Astrocyte of the hippocampus (primary cell): ENCODE measurements around the gene RANBP17.
"Not testable (repeated sequence)": the region's sequence is repeated elsewhere in the genome, so short reads cannot be mapped to it uniquely, and the experiment has no call there.

ENCODE experiments used
- DNase-seq: peaks from one replicate; pipeline ENCODE4 v3.0.0; 2011; ENCODE audit warnings: low read depth, low spot score

RANBP17 gene

DNA sequence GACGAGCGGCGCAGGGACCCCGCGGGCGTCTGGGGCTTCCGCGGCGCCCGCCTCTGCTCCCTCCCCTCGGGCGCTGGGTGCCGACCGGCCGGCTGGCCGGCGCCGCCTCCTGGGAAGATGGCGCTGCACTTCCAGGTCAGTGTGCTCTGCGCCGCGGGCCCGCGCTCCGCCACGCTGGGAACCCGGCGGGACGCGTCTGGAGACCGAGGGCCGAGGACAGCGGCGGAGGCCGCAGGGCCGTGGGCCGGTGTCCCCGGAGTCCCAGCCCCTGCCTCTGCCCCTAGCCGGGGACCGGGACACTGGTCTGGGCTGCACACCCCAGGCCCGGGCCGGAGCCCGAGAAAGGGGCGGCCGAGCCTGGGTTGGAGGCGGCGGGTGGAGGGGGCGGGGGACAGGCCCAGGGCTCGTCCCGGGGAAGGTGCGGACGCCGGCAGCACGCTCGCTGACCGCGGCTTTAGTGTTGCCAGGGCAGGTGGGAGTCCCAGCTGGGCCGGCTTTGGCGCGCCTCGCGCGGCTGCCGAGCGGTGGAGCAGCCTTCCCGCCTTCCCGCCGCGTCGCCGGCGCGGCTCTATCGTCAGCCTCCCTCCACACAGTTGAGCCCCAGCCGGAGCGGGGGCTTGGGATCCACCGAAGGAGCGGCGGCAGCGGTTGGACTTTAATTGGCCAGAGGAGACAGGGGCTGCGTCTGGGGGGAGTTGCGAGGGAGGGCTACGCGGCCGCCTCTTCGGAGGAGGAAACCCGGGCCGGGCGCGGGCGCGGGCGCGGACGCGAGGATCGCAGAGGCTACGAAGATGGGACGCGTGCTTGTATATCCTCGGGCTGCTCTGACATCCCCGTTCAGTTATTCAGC is at the start of gene RANBP17:
Gene RANBP17 (plus strand): TSS at position 102 of the 850 bp plus-strand sequence.
- peak; percentile 91 for DNase-seq

DNA sequence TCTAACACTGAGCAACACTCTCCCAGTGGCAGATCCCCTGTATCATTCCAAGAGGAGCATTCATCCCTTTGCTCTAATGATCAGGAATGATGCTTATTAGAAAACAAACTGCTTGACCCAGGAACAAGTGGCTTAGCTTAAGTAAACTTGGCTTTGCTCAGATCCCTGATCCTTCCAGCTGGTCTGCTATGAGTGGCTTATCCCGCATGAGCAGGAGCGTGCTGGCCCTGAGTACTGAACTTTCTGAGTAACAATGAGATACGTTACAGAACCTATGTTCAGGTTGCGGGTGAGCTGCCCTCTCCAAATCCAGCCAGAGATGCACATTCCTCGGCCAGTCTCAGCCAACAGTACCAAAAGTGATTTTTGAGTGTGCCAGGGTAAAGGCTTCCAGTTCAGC is 48.6 kb upstream of the RANBP17 start:
- DNase-seq = no peak

DNA sequence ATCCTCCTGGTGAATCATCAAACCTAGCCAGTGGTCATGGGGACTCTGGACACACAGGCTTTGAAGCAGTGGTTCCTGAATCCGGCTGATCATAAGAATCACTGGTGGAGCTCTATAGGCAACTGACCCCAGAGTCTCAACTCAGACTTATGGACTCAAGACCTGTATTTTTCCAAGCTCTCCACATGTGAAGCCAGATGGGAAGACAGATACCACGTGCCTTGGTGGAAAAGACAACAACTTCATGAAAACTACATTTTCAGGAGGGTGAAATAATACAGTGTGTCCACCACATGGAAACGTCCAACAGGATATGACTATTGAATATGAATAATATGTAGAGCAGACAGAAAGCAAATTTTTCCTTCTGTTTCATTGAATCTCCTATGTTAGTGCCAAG is 44.6 kb upstream of the RANBP17 start:
- no peak for DNase-seq

DNA sequence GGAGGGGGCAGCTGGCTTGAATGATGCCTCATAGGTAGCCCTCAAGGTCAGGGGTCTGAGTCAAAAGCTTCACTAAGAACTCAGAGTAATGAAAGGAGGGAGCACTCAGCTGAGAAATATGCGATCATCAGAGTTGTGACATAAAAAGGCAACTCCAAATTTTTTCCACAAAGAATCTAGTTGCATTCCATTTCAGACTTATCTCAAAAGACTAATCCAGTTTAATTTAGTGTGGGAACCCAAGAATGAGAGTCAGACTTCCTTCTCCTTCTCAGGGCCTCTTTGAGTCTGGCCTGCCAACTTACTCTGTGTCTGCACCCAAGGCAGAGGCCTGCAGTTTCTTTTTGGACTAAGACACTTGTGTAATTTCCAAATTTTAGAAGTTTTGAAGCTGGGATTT is 43.6 kb upstream of the RANBP17 start:
- peak; percentile 67 for DNase-seq

DNA sequence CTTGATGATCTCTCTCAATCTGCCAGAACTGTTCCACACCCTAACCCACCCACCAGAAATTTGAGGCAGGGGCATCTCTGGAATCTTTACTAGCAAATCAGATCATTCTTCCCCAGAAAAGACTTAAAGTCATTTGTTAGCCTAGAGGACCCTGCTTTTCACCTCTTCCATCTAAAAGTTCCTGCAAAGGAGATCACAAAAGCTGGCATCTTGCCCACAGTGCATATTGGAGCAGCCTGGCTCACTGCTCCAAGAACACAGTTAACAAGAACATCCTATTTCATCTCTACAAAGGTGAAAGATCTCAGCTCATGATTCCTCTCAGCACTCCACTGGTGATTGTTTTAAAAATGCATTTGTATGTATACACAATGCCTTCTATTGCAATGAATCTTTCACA is 42.0 kb upstream of the RANBP17 start:
- DNase-seq = peak; percentile 7

DNA sequence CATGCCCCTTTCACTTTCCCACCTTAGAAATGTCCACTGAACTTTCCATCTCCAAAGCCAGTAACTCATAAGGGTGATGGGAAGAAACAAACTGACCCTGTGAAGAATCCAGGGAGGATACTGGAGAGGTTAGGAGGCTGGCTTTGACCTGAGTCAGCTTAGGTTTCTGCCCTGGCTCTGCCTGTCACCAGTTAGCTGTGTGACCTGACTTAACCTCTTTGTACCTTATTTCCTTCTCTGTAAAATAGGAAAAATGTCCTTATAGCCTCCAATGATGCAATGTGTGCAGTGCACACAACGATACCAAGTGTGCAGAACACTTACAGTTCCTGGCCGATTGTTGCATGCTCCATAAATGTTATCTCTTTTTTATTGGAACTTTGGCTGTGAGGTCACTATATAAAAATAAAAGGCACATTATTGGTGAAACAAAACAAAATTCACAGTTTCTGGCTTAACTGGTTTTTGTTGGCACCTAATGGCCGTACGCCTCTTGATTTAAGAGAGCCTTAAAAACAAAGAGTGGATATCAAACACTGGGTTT is 40.5 kb upstream of the RANBP17 start:
- no peak for DNase-seq

DNA sequence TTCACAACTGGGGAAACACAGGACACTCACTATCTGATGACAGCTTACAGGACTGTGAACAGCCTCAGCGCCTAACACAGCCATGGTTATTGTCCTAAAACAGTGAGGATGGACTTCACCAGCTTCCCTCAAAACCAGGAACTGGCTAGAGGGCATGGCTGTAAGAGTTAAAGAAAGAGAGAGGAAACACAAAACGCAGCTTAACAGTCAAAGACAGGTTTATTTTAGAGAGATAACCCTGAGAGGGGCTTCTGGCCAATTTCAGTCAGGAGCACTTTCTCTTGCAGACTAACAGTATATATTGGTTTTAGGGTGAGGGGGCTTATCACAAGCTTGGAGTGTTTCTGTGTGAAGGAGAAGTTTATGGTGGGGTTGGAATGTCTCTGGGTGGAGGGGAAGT is 35.7 kb upstream of the RANBP17 start:
- no peak for DNase-seq

DNA sequence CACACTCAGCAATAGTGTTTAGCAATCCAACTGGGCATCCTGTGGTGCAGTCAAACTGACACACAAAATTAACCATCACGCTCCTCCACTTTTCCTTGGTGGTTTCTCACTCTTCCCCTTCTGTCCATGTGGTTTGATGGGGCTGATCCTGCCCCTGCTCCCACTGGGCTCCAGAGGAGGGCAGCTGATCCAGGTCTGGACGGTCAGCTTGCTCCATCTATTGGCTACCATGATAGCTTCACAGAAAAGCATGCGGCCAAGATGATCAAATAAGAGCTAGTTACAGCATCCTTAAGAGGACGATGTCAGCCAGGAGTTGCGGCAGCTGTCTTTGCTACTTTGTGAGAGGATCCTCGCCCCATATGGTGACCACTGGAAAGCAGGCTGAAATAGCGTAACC is 29.6 kb upstream of the RANBP17 start:
- DNase-seq = no peak

DNA sequence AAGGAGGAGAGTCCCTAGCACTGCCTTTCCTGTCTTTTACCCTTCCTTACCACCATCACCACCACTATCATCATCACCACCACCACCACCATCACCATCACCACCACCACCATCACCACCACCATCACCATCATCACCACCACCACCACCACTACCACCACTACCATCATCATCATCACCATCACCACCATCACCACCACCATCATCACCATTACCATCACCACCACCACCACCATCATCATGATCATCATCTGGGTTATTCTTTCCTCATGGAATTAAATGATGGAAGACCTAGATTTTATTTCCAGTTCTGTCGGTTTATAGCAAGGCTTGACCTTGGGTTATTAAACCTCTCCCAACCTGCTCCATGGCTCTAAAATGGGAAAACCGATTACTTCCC is 27.8 kb upstream of the RANBP17 start:
- not testable (repeated sequence) for DNase-seq

DNA sequence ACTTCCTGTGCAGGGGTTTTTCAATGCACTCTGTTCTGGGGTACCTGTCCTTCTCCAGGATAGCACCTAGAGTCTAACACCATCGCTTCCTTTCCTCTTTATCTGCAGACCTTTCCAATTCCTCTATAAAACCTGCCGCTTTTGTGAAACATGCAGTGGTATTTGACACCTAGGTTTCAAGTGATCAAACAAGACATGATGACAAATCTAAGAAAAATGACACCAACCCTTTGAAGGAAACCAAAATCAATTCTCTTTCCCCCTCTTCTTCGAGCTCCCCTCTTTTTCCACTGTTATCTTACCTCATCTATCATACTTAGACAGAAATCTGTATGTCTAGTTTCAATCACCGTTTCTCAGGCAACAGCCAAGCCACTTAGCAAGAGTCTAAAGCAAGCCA is 25.6 kb upstream of the RANBP17 start:
- no peak for DNase-seq

DNA sequence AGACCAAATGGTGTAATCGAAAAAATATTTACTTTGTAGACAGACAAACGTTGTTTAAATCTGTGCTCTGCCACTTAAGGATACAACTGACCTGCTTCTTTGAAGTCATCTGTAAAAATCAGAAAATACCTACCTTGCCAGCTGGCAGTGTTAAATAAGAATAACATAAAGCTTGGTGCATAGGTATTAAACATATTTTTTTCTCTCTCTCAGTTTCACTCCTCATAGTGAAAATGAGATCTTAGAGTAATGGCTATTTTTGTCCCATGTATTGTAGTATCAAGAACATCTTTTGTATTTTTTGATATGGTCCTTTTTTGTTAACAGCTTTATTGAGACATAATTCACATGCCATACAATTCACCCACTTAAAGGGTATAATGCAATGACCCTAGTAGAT is 17.9 kb upstream of the RANBP17 start:
- no peak for DNase-seq

DNA sequence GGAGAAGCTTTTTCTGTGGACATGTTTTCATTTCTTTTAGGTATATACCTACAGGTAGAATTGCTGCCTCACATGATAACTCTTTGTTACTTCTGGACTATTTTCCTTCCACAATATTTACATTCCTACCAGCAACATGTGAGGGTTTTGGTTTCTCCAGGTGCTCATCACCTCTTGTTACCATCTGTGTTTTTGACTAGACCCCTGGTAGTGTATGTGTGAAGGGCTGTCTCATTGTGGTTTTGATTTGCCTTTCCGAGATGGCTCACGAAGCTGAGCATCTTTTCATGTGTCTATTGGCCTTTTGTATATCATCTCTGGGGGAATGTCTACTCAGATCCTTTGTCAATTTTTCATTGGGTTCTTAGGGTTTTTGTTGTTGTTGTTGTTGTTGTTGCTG is 17.2 kb upstream of the RANBP17 start:
- DNase-seq = no peak

DNA sequence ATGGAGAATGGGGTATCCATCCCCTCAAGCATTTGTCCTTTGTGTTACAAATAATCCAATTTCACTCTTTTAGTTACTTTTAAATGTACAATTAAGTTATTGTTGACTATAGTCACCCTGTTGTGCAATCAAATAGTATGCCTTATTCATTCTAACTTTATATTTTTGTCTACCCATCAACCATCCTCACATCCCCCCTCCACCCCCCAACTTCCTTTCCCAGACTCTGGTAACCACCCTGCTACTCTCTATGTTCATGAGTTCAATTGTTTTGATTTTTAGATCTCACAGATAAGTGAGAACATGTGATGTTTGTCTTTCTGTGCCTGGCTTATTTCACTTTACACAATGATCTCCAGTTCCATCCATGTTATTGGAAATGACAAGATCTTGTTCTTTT is 15.4 kb upstream of the RANBP17 start:
- no peak for DNase-seq

DNA sequence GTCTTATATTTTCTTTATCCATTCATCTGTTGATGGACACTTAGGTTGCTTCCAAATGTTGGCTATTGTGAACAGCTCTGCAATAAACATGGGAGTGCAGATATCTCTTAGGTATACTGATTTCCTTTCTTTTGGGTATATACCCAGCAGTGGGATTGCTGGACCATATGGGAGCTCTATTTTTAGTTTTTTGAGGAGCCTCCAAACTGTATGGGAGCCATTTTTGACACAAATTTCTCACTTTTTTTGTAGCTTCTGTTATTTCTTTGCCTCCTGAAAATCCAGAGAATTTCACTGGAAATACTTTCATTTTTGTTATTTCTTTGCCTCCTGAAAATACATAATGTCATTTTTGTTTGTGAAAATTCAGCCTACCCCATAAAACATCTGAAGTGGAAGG is 15.0 kb upstream of the RANBP17 start:
- no peak for DNase-seq

DNA sequence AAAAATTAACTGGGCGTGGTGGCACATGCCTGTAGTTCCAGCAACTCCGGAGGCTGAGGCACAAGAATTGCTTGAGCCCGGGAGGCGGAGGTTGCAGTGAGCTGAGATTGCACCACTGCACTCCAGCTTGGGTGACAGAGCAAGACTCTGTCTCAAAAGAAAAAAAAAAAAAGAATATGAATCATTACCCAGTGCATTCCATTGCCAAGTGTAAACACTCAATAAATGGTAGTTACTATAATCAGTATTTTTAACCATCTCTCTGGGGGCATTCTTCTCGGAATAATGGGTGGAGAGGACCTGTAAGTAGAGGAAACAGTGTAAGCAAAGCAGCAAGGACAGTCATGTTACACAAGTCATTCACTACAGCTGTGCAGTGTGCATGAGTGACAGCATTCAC is 13.8 kb upstream of the RANBP17 start:
- peak; percentile 3 for DNase-seq

DNA sequence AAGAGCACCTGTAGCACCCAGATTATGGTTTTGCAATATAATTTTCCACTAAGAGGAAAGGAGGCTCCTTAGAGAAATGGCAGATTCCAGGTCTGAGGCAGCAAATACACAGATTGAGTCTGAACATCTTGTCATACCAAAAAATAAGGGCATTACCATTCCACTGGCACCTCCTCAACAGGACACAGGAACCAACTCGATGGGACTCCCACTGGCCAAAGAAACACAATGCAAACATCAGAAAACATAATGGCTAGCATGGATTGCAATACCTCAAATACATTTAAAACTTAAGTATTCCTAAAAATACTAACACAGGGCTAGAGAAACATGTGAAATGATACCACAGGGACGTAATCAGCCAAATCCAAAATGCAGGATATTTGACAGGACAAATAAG is 12.4 kb upstream of the RANBP17 start:
- DNase-seq = no peak

DNA sequence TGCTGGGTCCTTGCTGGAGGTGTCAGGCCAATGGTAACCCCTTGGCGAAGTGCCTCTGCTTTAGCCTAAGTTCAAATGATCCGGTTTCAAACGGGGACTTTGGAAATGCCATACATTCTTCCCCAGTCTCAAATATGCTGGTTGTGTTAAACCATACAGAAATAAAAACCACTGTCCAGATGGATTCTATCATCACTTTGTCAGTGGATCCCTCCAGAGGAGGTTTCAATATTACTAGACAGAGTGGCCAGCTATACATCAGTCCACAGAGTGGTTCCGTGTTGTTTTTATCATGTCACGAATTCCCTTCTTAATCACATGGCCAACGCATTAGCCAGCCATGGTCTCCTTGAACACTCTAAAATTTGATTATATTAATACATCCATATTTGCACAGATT is 7.3 kb upstream of the RANBP17 start:
- DNase-seq = no peak

DNA sequence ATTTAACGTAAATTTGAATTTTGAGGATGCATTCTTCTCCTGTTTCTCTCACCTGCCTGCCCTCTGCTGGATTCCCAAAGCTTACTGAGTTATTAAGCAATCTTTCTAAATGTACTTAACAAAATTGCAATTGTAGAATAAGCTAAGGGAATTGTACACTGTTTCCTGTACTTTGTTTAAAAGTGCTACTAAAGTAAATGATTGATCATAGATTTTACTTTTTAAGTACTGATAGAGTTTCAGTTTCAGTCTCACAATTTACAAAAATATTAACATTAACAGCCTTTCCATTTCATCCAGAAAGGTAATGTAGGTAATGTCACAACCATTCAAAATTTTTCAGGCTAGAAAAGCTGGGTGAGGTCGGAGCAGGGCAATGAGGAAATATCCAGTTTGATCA is 4.8 kb upstream of the RANBP17 start:
- no peak for DNase-seq

DNA sequence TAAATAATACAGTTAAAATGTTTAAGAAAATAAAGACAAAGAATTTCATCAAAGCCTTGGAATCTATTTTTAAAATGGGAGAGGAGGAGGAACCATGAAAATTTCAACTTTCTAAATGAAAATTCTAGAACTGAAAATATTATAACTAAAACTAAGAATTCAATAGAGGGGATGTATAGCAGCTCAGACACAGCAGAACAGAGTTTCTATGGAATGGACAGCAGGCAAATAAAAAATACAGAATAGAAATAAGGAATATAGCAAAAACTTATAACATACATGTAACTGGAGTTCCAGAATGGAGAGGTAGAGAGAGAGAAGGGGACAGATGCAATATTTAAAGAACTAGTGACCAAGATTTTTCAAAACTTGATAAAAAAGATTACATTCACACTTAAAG is 1.4 kb upstream of the RANBP17 start:
- no peak for DNase-seq

DNA sequence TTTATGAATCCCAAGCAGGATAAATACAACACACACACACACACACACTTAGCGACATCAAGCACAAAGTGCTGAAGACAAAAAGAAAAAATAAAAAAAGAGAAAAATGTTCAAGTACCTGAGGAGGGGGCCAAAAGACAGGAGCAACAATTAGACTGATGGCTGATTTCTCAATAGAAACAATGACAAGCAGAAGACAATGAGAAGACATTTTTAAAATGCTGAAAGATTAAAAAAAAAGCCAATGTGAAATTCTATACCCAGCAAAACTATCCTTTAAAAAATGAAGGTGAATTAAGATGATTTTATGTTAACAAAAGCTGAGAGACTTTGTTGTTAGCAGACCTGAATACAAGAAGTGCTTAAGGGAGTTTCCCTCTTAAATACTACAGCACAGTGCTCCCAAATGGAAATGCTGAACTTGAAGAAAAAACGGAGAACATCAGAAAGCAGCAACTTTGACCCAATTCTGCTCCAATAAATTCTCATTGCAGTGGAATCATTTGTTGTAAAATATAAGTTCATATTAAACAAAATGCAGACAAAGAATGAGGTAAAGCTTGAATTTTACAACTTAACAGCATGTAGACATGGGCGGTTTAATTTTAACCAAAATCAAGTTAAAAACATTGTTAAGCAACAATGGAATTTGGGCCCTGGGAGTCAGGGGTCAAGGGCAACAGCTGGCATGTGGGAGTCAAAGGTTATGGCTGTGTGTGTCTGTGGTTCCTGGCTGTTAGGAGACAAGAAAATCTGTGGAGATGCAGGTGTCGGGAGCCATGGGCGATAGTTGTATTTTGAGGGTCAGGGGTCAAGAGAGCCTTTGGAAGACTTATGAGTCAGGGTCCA is 776 bp upstream of the RANBP17 start:
- DNase-seq = peak; percentile 3

DNA sequence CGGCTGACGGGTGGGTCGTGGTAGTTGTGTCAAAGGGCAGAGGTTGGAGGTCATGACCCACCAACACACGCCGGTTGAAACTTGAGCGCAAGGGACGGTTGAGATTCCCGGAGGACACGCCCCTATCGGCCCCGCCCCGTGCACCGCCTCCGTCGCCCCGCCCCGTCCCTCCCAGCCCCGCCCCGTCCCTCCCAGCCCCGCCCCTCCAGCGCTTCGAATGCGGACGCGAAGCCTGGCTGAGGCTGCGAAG is 226 bp upstream of the RANBP17 start:
- DNase-seq = no peak

DNA sequence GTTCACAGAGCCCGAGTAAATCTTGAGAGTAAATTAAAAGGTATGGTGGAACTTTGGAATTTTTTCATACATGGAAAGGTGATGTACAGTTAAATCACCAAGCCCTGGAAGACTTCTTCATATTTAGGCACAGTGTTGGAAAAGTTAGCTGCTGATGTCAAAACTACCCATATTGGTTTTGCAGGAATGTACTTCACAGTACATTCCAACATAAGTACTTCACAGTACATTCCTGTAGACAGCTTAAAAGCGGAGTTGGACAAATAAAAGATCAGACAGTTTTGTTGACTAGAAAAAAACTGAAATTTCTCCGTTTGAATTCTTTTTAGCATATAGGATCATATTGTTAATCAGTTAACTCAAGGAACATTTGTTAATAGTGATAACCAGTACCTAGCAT is 1.8 kb downstream of the RANBP17 start:
- peak; percentile 76 for DNase-seq

DNA sequence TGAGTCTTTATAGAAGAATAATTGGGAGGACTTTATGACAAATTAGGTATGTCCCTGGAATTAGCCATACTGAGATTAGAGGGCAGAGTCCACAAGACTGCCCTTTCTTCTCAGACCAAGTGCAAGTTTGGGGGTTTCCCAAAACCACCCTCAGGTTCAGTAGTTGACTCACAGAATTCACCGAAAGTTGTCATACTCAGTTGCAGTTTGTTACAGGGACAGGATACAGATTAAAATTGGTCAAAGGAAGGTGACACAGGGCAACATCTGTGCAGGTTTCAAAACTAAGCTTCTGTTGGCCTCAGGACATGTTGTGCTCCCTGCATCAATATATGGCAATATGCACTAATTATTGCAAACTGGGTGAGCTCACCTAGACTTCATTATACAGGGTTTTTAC is 3.8 kb downstream of the RANBP17 start:
- DNase-seq = no peak
